ENCODE measurements around the gene DHX57. TPM values are rescaled to one million over a fixed set of nuclear protein-coding genes. Genes with fewer than 3 reads are reported as not detected.

Gene DHX57
- total and polyA plus RNA-seq, 2 donors (not counting 3 experiments of a cell fraction or from before 2014, with no cell fraction given): 8.7 to 28.2 TPM

DNA sequence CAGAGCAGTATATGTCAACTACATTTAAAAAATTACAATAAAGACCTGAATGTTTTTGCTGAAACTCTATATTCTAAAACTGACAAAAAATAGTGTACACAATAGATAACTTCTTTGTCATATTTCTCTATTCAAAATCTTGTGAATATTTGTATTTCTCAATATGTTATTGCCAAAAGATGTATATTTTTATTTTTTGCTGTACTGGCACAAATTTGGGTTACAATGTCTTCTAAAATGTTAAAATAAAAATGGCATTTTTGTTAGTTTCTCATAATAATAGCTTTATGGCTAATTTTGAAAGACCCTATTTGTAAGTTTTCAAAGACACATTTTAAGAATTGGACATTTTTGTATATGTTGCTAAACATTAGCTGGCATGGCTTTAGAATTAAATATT lies 13.3 kb upstream of the DHX57 start:
- H3K36me3 ChIP-seq (ENCODE audit: control insufficient read depth in 2 of 2, extremely low read depth in 1 of 2, insufficient read depth in 2 of 2, low read length in 2 of 2): no peaks in the 10 kb centered on the region
- CTCF ChIA-PET: no interaction called here
- TF ChIP-seq, protein P1, sequence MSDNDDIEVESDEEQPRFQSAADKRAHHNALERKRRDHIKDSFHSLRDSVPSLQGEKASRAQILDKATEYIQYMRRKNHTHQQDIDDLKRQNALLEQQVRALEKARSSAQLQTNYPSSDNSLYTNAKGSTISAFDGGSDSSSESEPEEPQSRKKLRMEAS (IDR thresholded peaks at IDR 0.05; ENCODE audit: insufficient read depth, insufficient read length): no peak
- TF ChIP-seq, protein P2, sequence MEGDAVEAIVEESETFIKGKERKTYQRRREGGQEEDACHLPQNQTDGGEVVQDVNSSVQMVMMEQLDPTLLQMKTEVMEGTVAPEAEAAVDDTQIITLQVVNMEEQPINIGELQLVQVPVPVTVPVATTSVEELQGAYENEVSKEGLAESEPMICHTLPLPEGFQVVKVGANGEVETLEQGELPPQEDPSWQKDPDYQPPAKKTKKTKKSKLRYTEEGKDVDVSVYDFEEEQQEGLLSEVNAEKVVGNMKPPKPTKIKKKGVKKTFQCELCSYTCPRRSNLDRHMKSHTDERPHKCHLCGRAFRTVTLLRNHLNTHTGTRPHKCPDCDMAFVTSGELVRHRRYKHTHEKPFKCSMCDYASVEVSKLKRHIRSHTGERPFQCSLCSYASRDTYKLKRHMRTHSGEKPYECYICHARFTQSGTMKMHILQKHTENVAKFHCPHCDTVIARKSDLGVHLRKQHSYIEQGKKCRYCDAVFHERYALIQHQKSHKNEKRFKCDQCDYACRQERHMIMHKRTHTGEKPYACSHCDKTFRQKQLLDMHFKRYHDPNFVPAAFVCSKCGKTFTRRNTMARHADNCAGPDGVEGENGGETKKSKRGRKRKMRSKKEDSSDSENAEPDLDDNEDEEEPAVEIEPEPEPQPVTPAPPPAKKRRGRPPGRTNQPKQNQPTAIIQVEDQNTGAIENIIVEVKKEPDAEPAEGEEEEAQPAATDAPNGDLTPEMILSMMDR (IDR thresholded peaks at IDR 0.05; ENCODE audit: extremely low read depth in 1 of 2, insufficient read depth in 1 of 2, low read depth in 1 of 2, low read length in 2 of 2): no peak
- TF ChIP-seq POLR2AphosphoS5 (IDR thresholded peaks at IDR 0.05; ENCODE audit: insufficient read depth, low read depth, low read length) (no peak), EZH2 (IDR thresholded peaks at IDR 0.05; ENCODE audit: borderline replicate concordance, low read depth, low read length, severe bottlenecking) (no peak), MYC (IDR thresholded peaks at IDR 0.05; ENCODE audit: low read depth, low read length) (no peak), JUN (IDR thresholded peaks at IDR 0.05; ENCODE audit: borderline replicate concordance, insufficient read depth, insufficient read length, low read depth) (no peak)
- dilution Hi-C loops (cut with MboI; ENCODE audit: extremely low pct_ligation_motif_present, low sequenced_read_pairs) (no loop called here), intact Hi-C loops (cut with micrococcal nuclease) (no loop called here)
- POLR2A ChIA-PET: no interaction called here
- H3K27me3 ChIP-seq (ENCODE audit: control insufficient read depth in 2 of 2, insufficient read depth in 2 of 2, low read length in 2 of 2): no peaks in the 10 kb centered on the region
- no peaks in the 10 kb centered on the region for H3K79me2 ChIP-seq (ENCODE audit: control insufficient read depth, insufficient read depth, low read length)
- no peaks in the 10 kb centered on the region for H3K9me3 ChIP-seq (replicated peaks; ENCODE audit: control insufficient read depth, insufficient read depth, low read length)
- no peaks in the 10 kb centered on the region for H3K9me1 ChIP-seq (replicated peaks; ENCODE audit: control insufficient read depth, extremely low read depth, insufficient read depth, low read length)
- DNase-seq (ENCODE audit: low read depth, low spot score): no peak
- FAIRE-seq: no peak
- no peak overlapping the region for H2AFZ ChIP-seq (ENCODE audit: low read depth, low read length)
- no peak overlapping the region for H3K4me3 ChIP-seq (replicated peaks in 1 of 3; ENCODE audit: insufficient read depth in 1 of 3, low read depth in 1 of 3, low read length in 3 of 3)
- no peaks in the 10 kb centered on the region for H4K20me1 ChIP-seq (replicated peaks; ENCODE audit: control insufficient read depth, extremely low read depth, insufficient read depth, low read length)
- no TSS peak for BruUV-seq (replicated peaks)
- H3K9ac ChIP-seq (replicated peaks; ENCODE audit: extremely low read depth, insufficient read depth, low read length): no peak overlapping the region
- H3K27ac ChIP-seq (ENCODE audit: insufficient read depth, low read depth, low read length): no peak overlapping the region
- H3K4me2 ChIP-seq (ENCODE audit: insufficient read depth, low read length): no peak overlapping the region
- H3K4me1 ChIP-seq (ENCODE audit: control insufficient read depth, extremely low read depth, insufficient read depth, low read length): no peaks in the 10 kb centered on the region
